Measurements from ENCODE around the gene MILR1. TPM values are rescaled to one million over a fixed set of nuclear protein-coding genes. Genes with fewer than 3 reads are reported as not detected.

MILR1 gene
- total and polyA plus RNA-seq, 8 donors: 2.6 to 34.4 (median 4.7) TPM

GRCh38 chr17:64439956-64440355 lies 9.0 kb upstream of the MILR1 start:
- TF ChIP-seq CTCF (IDR thresholded peaks at IDR 0.05): no peak
- H3K27me3 ChIP-seq: no peaks in the 10 kb centered on the region

GRCh38 chr17:64441772-64442540 lies 7.0 kb upstream of the MILR1 start:
- peaks cover 10 to 44% of the 10 kb centered on the region in 2 donors for H3K4me1 ChIP-seq
- H3K27ac ChIP-seq: peak overlapping the region; percentile 55 to 95
- H3K36me3 ChIP-seq: no peaks in the 10 kb centered on the region
- intact Hi-C loops (cut with DNase I): no loop called here
- no peak for TF ChIP-seq CTCF (IDR thresholded peaks at IDR 0.05)
- H3K27me3 ChIP-seq: no peaks in the 10 kb centered on the region
- H3K4me3 ChIP-seq: peak overlapping the region in 1 of 2 donors; percentile 1
- DNase-seq (peak in 3 of 4 donors; percentile 5 to 63 (median 24)), ATAC-seq (peak; percentile 83)
- H3K9me3 ChIP-seq: peaks cover 0 to 29% of the 10 kb centered on the region in 2 donors

More at GRCh38 chr17:64439956-64440355, 9.0 kb upstream of the MILR1 start:
- H3K27ac ChIP-seq: peak overlapping the region in 1 of 2 donors; percentile 95
- intact Hi-C loops (cut with DNase I): no loop called here
- H3K4me1 ChIP-seq: peaks cover 10 to 44% of the 10 kb centered on the region in 2 donors
- DNase-seq (no peak), ATAC-seq (no peak)
- H3K4me3 ChIP-seq: no peak overlapping the region
- peaks cover 0 to 35% of the 10 kb centered on the region in 2 donors for H3K9me3 ChIP-seq
- no peaks in the 10 kb centered on the region for H3K36me3 ChIP-seq

- ATAC-seq (peak; percentile 54), DNase-seq (peak in 1 of 4 donors; percentile 81)
- no peak for TF ChIP-seq CTCF (IDR thresholded peaks at IDR 0.05)
- Histone ChIP-seq H3K4me3 (peak overlapping the region in 1 of 2 donors; percentile 1), H3K9me3 (peaks cover 0 to 23% of the 10 kb centered on the region in 2 donors), H3K27ac (peak overlapping the region; percentile 55 to 95), H3K27me3 (no peaks in the 10 kb centered on the region), H3K36me3 (no peaks in the 10 kb centered on the region), H3K4me1 (peaks cover 10 to 47% of the 10 kb centered on the region in 2 donors)
- intact Hi-C loops (cut with DNase I): no loop called here
Measured at GRCh38 chr17:64442541-64442971, 6.4 kb upstream of the MILR1 start.

GRCh38 chr17:64443086-64443760 lies 5.7 kb upstream of the MILR1 start:
- peaks cover 0 to 16% of the 10 kb centered on the region in 2 donors for H3K9me3 ChIP-seq
- H3K36me3 ChIP-seq: no peaks in the 10 kb centered on the region
- ATAC-seq (peak; percentile 45), DNase-seq (no peak)
- peaks cover 10 to 54% of the 10 kb centered on the region in 2 donors for H3K4me1 ChIP-seq
- H3K27me3 ChIP-seq: no peaks in the 10 kb centered on the region
- intact Hi-C loops (cut with DNase I): no loop called here
- H3K4me3 ChIP-seq: no peak overlapping the region
- no peak for TF ChIP-seq CTCF (IDR thresholded peaks at IDR 0.05)
- H3K27ac ChIP-seq: peak overlapping the region; percentile 55 to 95

GRCh38 chr17:64447526-64447925 lies 1.4 kb upstream of the MILR1 start:
- no peak overlapping the region for H3K4me3 ChIP-seq
- H3K36me3 ChIP-seq: peaks cover 0 to 3% of the 10 kb centered on the region in 2 donors
- TF ChIP-seq CTCF (IDR thresholded peaks at IDR 0.05): no peak
- H3K4me1 ChIP-seq: peaks cover 1 to 61% of the 10 kb centered on the region in 2 donors
- DNase-seq (no peak), ATAC-seq (no peak)
- intact Hi-C loops (cut with DNase I): no loop called here
- peak overlapping the region in 1 of 2 donors; percentile 94 for H3K27ac ChIP-seq
- H3K27me3 ChIP-seq: no peaks in the 10 kb centered on the region
- no peaks in the 10 kb centered on the region for H3K9me3 ChIP-seq
